ENCODE measurements around the gene OAS3.
A peak's percentile ranks its signal among the peaks of the same experiment; 100 is the strongest.
"Not testable (repeated sequence)": the region's sequence is repeated elsewhere in the genome, so short reads cannot be mapped to it uniquely, and the experiment has no call there.

GRCh38 chr12:112926416-112927033 lies 11.7 kb upstream of the OAS3 start:
- TF ChIP-seq POLR2AphosphoS5 (IDR thresholded peaks at IDR 0.05; ENCODE audit: control insufficient read depth, insufficient read depth, low read depth, low read length); MAX (CRISPR knock-in tag; IDR thresholded peaks at IDR 0.05); EZH2 (IDR thresholded peaks at IDR 0.05; ENCODE audit: borderline replicate concordance, low read depth, low read length); CTCF (IDR thresholded peaks at IDR 0.05 in 2 of 3, conservative IDR thresholded peaks at IDR 0.05 in 1 of 3; ENCODE audit: insufficient read depth in 2 of 3, low read depth in 1 of 3, low read length in 3 of 3); NR2C2 (CRISPR knock-in tag; IDR thresholded peaks at IDR 0.05); ZBTB26 (CRISPR knock-in tag; IDR thresholded peaks at IDR 0.05); TCF7L2 (IDR thresholded peaks at IDR 0.05; ENCODE audit: low read depth, low read length): not testable (repeated sequence)
- TF ChIP-seq NR2C2 (tag; IDR thresholded peaks at IDR 0.05) = 0 out of 2 replicates have a peak, but pooled peaks have one; percentile 15
